Activated naive CD8-positive, alpha-beta T cell treated with anti-CD3 and anti-CD28 coated beads, Interleukin-2, amount 50 U/mL, for 24 hours (primary cell): ENCODE data around the gene PUDP.

Experiments used
- ATAC-seq: fragments of 150-1000 bp; cut with Tn5 transposase; one replicate; pipeline ENCODE4 v1.10.0; 2021
- DNase-seq: peaks from one replicate; pipeline ENCODE4 v3.0.0; 2021
- H3K27ac Mint-ChIP-seq: one replicate; pipeline ENCODE4 v1.8.0; 2021; ENCODE audit warnings: mild to moderate bottlenecking, mixed read lengths
- H3K27me3 Mint-ChIP-seq: one replicate; pipeline ENCODE4 v1.8.0; 2021; ENCODE audit warnings: mixed read lengths
- H3K36me3 Mint-ChIP-seq: one replicate; pipeline ENCODE4 v1.8.0; 2021; ENCODE audit warnings: low read depth, mixed read lengths
- H3K4me1 Mint-ChIP-seq: one replicate; pipeline ENCODE4 v1.8.0; 2021; ENCODE audit warnings: mixed read lengths
- H3K4me3 Mint-ChIP-seq: one replicate; pipeline ENCODE4 v1.8.0; 2021; ENCODE audit warnings: mild to moderate bottlenecking, moderate library complexity, mixed read lengths
- H3K9me3 Mint-ChIP-seq: one replicate; pipeline ENCODE4 v1.8.0; 2021; ENCODE audit warnings: mixed read lengths

PUDP gene

GRCh38 chrX:7082556-7082955 lies 65.4 kb downstream of the PUDP start:
- Mint-ChIP-seq H3K4me3 (no peak overlapping the region), H3K4me1 (peaks cover 52% of the 10 kb centered on the region), H3K27me3 (peaks cover 2% of the 10 kb centered on the region), H3K27ac (no peak overlapping the region), H3K9me3 (no peaks in the 10 kb centered on the region), H3K36me3 (peaks cover 14% of the 10 kb centered on the region)
- DNase-seq = no peak
- ATAC-seq = no peak

- ATAC-seq (no peak), DNase-seq (no peak)
- peaks cover 10% of the 10 kb centered on the region for H3K36me3 Mint-ChIP-seq
- no peaks in the 10 kb centered on the region for H3K9me3 Mint-ChIP-seq
- H3K4me3 Mint-ChIP-seq = no peak overlapping the region
- no peaks in the 10 kb centered on the region for H3K27me3 Mint-ChIP-seq
- no peak overlapping the region for H3K27ac Mint-ChIP-seq
- H3K4me1 Mint-ChIP-seq = peaks cover 23% of the 10 kb centered on the region
Observed at GRCh38 chrX:7077241-7078230, 70.4 kb downstream of the PUDP start.

- Mint-ChIP-seq H3K9me3 (no peaks in the 10 kb centered on the region), H3K27ac (no peak overlapping the region), H3K27me3 (no peaks in the 10 kb centered on the region), H3K4me3 (no peak overlapping the region), H3K36me3 (peaks cover 10% of the 10 kb centered on the region), H3K4me1 (peaks cover 18% of the 10 kb centered on the region)
- ATAC-seq = no peak
- DNase-seq = no peak
Observed at GRCh38 chrX:7076245-7076661, 71.7 kb downstream of the PUDP start.

GRCh38 chrX:7074908-7075204 lies 73.1 kb downstream of the PUDP start:
- DNase-seq (no peak), ATAC-seq (no peak)
- H3K27ac Mint-ChIP-seq = no peak overlapping the region
- H3K4me3 Mint-ChIP-seq = no peak overlapping the region
- no peaks in the 10 kb centered on the region for H3K9me3 Mint-ChIP-seq
- H3K4me1 Mint-ChIP-seq = peaks cover 18% of the 10 kb centered on the region
- H3K27me3 Mint-ChIP-seq = no peaks in the 10 kb centered on the region
- H3K36me3 Mint-ChIP-seq = peaks cover 10% of the 10 kb centered on the region

GRCh38 chrX:7074148-7074907 lies 73.6 kb downstream of the PUDP start:
- DNase-seq (no peak), ATAC-seq (no peak)
- Mint-ChIP-seq H3K9me3 (no peaks in the 10 kb centered on the region), H3K27ac (no peak overlapping the region), H3K36me3 (peaks cover 10% of the 10 kb centered on the region), H3K27me3 (no peaks in the 10 kb centered on the region), H3K4me3 (no peak overlapping the region), H3K4me1 (peaks cover 21% of the 10 kb centered on the region)

- peaks cover 29% of the 10 kb centered on the region for H3K4me1 Mint-ChIP-seq
- H3K27ac Mint-ChIP-seq = no peak overlapping the region
- DNase-seq = no peak
- H3K9me3 Mint-ChIP-seq = no peaks in the 10 kb centered on the region
- H3K36me3 Mint-ChIP-seq = peaks cover 11% of the 10 kb centered on the region
- no peak for ATAC-seq
- no peaks in the 10 kb centered on the region for H3K27me3 Mint-ChIP-seq
- H3K4me3 Mint-ChIP-seq = no peak overlapping the region
Observed at GRCh38 chrX:7073336-7073735, 74.6 kb downstream of the PUDP start.

- Mint-ChIP-seq H3K9me3 (no peaks in the 10 kb centered on the region), H3K27ac (no peak overlapping the region), H3K4me3 (no peak overlapping the region), H3K27me3 (no peaks in the 10 kb centered on the region), H3K36me3 (peaks cover 14% of the 10 kb centered on the region), H3K4me1 (peaks cover 31% of the 10 kb centered on the region)
- DNase-seq (no peak), ATAC-seq (no peak)
Observed at GRCh38 chrX:7072856-7073255, 75.1 kb downstream of the PUDP start.

- H3K27me3 Mint-ChIP-seq = no peaks in the 10 kb centered on the region
- H3K9me3 Mint-ChIP-seq = no peaks in the 10 kb centered on the region
- no peak for DNase-seq
- ATAC-seq = no peak
- H3K27ac Mint-ChIP-seq = no peak overlapping the region
- H3K4me3 Mint-ChIP-seq = no peak overlapping the region
- peaks cover 14% of the 10 kb centered on the region for H3K36me3 Mint-ChIP-seq
- peaks cover 29% of the 10 kb centered on the region for H3K4me1 Mint-ChIP-seq
Observed at GRCh38 chrX:7071390-7071789, 76.6 kb downstream of the PUDP start.

- Mint-ChIP-seq H3K4me1 (peaks cover 21% of the 10 kb centered on the region), H3K4me3 (no peak overlapping the region), H3K27ac (no peak overlapping the region), H3K27me3 (no peaks in the 10 kb centered on the region), H3K9me3 (no peaks in the 10 kb centered on the region), H3K36me3 (peaks cover 12% of the 10 kb centered on the region)
- no peak for ATAC-seq
- DNase-seq = no peak
Observed at GRCh38 chrX:7069556-7069955, 78.4 kb downstream of the PUDP start.

- Mint-ChIP-seq H3K27ac (no peak overlapping the region), H3K4me1 (peaks cover 18% of the 10 kb centered on the region), H3K27me3 (no peaks in the 10 kb centered on the region), H3K36me3 (peaks cover 9% of the 10 kb centered on the region), H3K9me3 (no peaks in the 10 kb centered on the region), H3K4me3 (no peak overlapping the region)
- ATAC-seq (peak; percentile 28), DNase-seq (peak; percentile 20)
Observed at GRCh38 chrX:7068939-7069367, 79.0 kb downstream of the PUDP start.

GRCh38 chrX:7067256-7067655 lies 80.7 kb downstream of the PUDP start:
- Mint-ChIP-seq H3K9me3 (no peaks in the 10 kb centered on the region), H3K36me3 (peaks cover 5% of the 10 kb centered on the region), H3K27ac (no peak overlapping the region), H3K27me3 (no peaks in the 10 kb centered on the region), H3K4me3 (no peak overlapping the region), H3K4me1 (peaks cover 24% of the 10 kb centered on the region)
- ATAC-seq = no peak
- no peak for DNase-seq

- Mint-ChIP-seq H3K9me3 (no peaks in the 10 kb centered on the region), H3K4me3 (no peak overlapping the region), H3K27me3 (no peaks in the 10 kb centered on the region), H3K36me3 (peaks cover 6% of the 10 kb centered on the region), H3K4me1 (peaks cover 25% of the 10 kb centered on the region), H3K27ac (no peak overlapping the region)
- ATAC-seq (no peak), DNase-seq (no peak)
Observed at GRCh38 chrX:7065473-7065872, 82.5 kb downstream of the PUDP start.

GRCh38 chrX:7062903-7063302 lies 85.0 kb downstream of the PUDP start:
- no peaks in the 10 kb centered on the region for H3K9me3 Mint-ChIP-seq
- peaks cover 6% of the 10 kb centered on the region for H3K36me3 Mint-ChIP-seq
- no peak overlapping the region for H3K27ac Mint-ChIP-seq
- ATAC-seq (no peak), DNase-seq (no peak)
- no peak overlapping the region for H3K4me3 Mint-ChIP-seq
- peaks cover 21% of the 10 kb centered on the region for H3K4me1 Mint-ChIP-seq
- no peaks in the 10 kb centered on the region for H3K27me3 Mint-ChIP-seq

GRCh38 chrX:7062276-7062675 lies 85.7 kb downstream of the PUDP start:
- no peak for DNase-seq
- H3K4me1 Mint-ChIP-seq = peaks cover 23% of the 10 kb centered on the region
- H3K36me3 Mint-ChIP-seq = peaks cover 9% of the 10 kb centered on the region
- no peaks in the 10 kb centered on the region for H3K27me3 Mint-ChIP-seq
- no peak for ATAC-seq
- no peaks in the 10 kb centered on the region for H3K9me3 Mint-ChIP-seq
- no peak overlapping the region for H3K4me3 Mint-ChIP-seq
- H3K27ac Mint-ChIP-seq = no peak overlapping the region

GRCh38 chrX:7061429-7061828 lies 86.5 kb downstream of the PUDP start:
- Mint-ChIP-seq H3K9me3 (no peaks in the 10 kb centered on the region), H3K4me3 (no peak overlapping the region), H3K27ac (no peak overlapping the region), H3K27me3 (no peaks in the 10 kb centered on the region), H3K4me1 (peaks cover 28% of the 10 kb centered on the region), H3K36me3 (peaks cover 16% of the 10 kb centered on the region)
- ATAC-seq (no peak), DNase-seq (no peak)
